Heart left ventricle (tissue), 13 donors: ENCODE results near the gene DTNB.

Source experiments
- POLR2A ChIP-seq, 2 donors: fragments of 450-650 bp; IDR thresholded peaks; one replicate each; pipeline ENCODE4 v1.6.1; 2017; ENCODE audit warnings: antibody characterized with exemption in 2 of 2, mild to moderate bottlenecking in 2 of 2, moderate library complexity in 2 of 2
- TF ChIP-seq, protein P1 (sequence below), 12 donors: fragments of 200-600 bp; sonication (generic) in 4 of 12; IDR thresholded peaks; one replicate each; pipeline versions ENCODE4 v1.5.0 to v1.8.0; 2018 to 2022; ENCODE audit warnings: antibody characterized with exemption in 12 of 12, mild to moderate bottlenecking in 5 of 12
- donor health status: ischemic (EF 13 %, LVEDD 7.1; RV severe dilation, severe dysfunction).
- donor health status: DM: no; HTN: yes; CAD: no.
- donor health status: DM: no; HTN: no; CAD: no.
- donor health status: ischemic (EF 25% LVEDD 6.9; RV normal size, moderate dysfunction).
- donor health status: ischemic (EF 25% LVEDD 5.7; RV mildly dilated, moderate dysfunction).
- donor health status: ischemic (EF 35%, LVEDD 5.7; RV mildly dilated, moderate dysfunction).
- donor health status: nonischemic (EF 11% LVEDD 7.7; RV severe dilation, severe dysfunction).
- donor health status: DM: yes; HTN: yes; CAD: no.
- donor health status: PGD.
- donor health status: ischemic (EF 29% LVEDD 5.4; RV normal size, mild dysfunction).
- donor health status: nonischemic (EF 23%, LVEDD 6.1; RV moderate dilation, normal function).

DNA sequence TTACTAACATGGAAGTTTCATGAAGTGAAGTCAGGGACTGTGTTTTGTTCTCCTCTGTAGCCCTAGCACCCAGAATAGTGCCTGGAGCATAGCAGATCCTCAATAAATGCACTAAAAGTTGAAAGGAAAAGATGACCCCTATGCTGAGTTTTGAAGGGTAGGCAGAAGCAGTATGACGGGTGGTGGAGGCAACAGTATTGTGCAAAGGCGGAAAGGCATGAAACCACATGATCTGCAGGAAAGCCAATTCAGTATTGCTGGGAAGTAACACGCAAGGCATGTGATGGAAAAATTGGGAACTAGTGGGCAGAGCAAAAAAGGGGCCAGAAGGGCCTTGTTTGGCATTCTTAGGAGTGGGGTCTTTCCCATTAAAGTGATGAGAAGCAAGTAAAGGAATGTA is 23.1 kb downstream of the DTNB start:
- TF ChIP-seq, protein P1, sequence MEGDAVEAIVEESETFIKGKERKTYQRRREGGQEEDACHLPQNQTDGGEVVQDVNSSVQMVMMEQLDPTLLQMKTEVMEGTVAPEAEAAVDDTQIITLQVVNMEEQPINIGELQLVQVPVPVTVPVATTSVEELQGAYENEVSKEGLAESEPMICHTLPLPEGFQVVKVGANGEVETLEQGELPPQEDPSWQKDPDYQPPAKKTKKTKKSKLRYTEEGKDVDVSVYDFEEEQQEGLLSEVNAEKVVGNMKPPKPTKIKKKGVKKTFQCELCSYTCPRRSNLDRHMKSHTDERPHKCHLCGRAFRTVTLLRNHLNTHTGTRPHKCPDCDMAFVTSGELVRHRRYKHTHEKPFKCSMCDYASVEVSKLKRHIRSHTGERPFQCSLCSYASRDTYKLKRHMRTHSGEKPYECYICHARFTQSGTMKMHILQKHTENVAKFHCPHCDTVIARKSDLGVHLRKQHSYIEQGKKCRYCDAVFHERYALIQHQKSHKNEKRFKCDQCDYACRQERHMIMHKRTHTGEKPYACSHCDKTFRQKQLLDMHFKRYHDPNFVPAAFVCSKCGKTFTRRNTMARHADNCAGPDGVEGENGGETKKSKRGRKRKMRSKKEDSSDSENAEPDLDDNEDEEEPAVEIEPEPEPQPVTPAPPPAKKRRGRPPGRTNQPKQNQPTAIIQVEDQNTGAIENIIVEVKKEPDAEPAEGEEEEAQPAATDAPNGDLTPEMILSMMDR (IDR thresholded peaks at IDR 0.05), result no peak
- no peak for TF ChIP-seq POLR2A (IDR thresholded peaks at IDR 0.05)
